Epithelial cell of proximal tubule (primary cell): ENCODE measurements around the gene OLAH. TPM values are rescaled to one million over a fixed set of nuclear protein-coding genes. Genes with fewer than 3 reads are reported as not detected.

Experiments
- DNase-seq: peaks from one replicate; pipeline ENCODE4 v3.0.0-alpha.2; 2011; ENCODE audit warnings: low read depth
- H3K4me3 ChIP-seq: 2 replicates; pipeline ENCODE4 v1.5.1; 2011; ENCODE audit warnings: low read depth, mild to moderate bottlenecking, low read length
- CTCF ChIP-seq: conservative IDR thresholded peaks from 2 replicates; pipeline ENCODE4 v1.5.1; 2012; ENCODE audit warnings: low read depth, mild to moderate bottlenecking, low read length
- total RNA-seq: library from RNA; depleted of rRNA; stranded (reverse); fragments of >200 nt; gene quantifications from 2 replicates; pipeline ENCODE4 v1.2.3, GENCODE V29; 2015

The OLAH gene
- total RNA-seq, 1 donor from 2014 or later, result 4.3 TPM

DNA sequence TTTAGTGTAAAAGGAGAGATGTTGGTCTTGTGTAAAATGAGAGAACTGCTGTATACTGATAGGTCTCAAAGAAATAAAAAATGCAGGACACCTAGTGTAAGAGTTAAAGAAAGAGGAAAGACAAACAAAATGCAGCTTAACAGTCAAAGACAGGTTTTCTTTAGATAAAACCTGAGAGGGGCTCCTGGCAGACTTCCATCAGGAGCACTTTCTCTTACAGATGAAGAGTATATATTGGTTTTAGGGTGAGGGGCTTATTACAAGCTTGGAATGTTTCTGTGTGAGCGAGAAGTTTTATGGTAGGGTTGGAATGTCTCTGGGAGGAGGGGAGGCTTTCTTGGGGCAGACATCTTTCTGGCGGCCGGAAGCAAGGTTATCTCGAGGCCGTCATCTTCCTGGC is 28.6 kb downstream of the OLAH start:
- H3K4me3 ChIP-seq, result no peak overlapping the region
- no peak for TF ChIP-seq CTCF
- no peak for DNase-seq

DNA sequence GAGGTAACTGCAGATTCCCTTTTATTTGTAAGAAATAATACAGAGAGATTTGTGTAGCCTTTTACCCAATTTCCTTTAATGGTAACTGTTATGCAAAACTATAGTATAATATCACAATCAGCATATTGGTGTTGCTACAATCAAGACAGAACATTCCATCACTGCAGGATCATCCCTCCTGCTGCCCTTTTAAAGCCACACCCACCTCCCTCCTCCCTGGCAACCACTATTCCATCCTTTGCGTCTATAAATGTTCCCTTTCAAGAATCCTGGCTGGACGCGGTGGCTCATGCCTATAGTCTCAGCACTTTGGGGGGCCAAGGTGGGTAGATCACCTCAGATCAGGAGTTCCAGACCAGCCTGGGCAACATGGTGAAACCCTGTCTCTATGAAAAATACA is 31.7 kb downstream of the OLAH start:
- H3K4me3 ChIP-seq, result no peak overlapping the region
- TF ChIP-seq CTCF, result no peak
- no peak for DNase-seq

DNA sequence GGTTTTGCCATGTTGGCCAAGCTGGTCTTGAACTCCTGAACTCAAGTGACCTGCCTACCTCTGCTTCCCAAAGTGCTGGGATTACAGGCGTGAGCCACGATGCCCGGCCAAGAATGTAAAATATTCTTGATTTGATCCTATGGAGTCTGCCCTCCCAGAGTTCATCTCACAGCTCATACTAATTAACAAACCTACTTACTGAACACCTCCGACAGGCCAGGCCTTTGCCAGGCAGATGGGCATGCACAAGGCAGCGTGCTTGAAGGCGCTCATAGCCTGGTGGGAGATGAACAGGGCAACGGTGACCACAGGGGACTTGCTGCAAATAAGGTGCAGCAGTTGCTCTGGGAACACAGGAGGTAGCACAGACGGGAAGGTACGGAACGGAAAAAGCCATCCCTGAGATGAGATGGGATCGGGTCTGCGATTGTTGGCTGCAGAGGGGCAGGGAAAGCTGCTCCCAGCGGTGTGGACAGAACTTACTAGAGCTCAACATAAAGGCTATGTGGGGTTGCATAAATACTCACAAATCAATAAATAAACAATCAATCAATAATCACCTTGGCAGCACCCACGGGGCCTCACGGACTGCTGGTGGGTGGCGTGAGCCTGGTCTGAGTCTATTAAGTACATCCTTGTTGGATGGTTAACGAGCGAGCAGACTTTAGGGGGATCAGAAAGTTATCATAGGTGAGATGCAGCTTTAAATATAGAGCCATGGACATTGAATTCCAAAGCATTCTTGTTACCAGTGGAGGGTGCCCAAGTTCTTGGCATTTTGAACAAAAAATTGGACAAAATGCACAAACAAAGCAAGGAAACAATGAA is 40.1 kb downstream of the OLAH start:
- peak; percentile 26 for TF ChIP-seq CTCF
- H3K4me3 ChIP-seq, result peak overlapping the region; percentile 60
- DNase-seq, result no peak

- H3K4me3 ChIP-seq, result peak overlapping the region; percentile 60
- no peak for TF ChIP-seq CTCF
- peak; percentile 93 for DNase-seq
Observed at GRCh38 chr10:15084502-15084922, 40.8 kb downstream of the OLAH start.

DNA sequence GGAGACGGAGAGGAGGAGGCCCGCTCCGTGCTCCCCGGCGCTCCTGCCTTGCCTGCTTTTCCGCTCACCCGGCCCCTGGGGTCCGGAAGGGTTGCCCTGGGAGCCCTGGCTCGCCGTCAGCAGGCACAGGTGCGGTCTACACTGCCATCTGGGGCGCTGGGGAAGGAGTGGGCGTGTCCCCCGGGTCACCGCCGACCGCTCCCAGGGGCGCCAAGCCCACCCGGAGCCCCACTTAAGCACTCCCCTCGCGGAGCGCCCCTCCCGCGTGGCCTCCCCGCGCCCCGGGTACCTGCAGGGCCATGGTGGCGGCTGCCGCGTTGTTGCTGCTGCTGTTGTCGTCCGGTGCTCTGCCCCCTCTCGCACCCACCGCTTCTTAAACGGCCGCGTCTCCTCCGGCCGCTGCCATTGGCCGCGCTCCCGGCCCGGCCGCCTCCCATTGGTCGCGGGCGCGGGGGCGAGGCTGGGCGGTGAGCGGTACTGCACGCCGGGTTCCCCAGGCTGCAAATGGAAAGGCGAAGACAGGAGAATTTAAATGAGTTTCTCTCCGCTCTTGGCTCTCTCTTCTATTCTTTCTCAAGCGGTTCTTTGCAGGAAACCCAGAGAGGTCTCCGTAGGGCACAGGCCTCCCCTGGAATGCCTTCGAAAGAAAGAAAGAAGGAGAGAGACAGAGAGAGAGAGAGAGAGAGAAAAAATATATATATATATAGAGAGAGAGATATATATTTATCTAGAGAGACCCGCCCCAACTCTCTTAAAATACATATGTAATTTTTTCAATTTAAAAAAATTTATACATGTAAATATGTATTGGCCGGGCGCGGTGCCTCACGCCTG is 44.9 kb downstream of the OLAH start, which contains the start of gene ACBD7:
TSS of gene ACBD7 (minus strand) at position 349 of the 834 bp plus-strand sequence. CDS start at position 301, 48 bp downstream.
- TF ChIP-seq CTCF, result peak; percentile 15
- no peak for DNase-seq
- peak within 1 kb of the TSS; percentile 67 for H3K4me3 ChIP-seq

GRCh38 chr10:15091418-15091817 is 47.7 kb downstream of the OLAH start:
- TF ChIP-seq CTCF, result no peak
- no peak for DNase-seq
- no peak overlapping the region for H3K4me3 ChIP-seq
